ENCODE measurements around the gene MIPOL1.
"Not testable (repeated sequence)": the region's sequence is repeated elsewhere in the genome, so short reads cannot be mapped to it uniquely, and the experiment has no call there.

The MIPOL1 gene

DNA sequence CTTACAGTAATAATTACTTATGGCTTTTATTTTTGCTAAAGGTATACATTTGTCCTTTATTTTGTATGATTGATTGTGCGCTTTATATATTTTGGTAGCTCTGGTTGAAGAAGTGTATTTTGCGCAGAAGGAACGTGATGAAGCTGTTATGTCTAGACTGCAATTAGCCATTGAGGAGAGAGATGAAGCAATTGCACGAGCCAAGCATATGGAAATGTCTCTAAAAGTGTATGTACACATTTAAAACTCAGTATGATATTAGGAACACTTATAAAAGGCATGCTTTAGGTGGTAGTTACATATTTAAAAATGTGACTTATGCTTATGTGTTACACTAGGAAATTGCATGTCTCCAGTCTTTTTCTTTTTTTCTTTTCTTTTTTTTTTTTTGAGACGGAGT, 87.5 kb downstream of the MIPOL1 start:
- DNase-seq (ENCODE audit: low read depth) = no peak

DNA sequence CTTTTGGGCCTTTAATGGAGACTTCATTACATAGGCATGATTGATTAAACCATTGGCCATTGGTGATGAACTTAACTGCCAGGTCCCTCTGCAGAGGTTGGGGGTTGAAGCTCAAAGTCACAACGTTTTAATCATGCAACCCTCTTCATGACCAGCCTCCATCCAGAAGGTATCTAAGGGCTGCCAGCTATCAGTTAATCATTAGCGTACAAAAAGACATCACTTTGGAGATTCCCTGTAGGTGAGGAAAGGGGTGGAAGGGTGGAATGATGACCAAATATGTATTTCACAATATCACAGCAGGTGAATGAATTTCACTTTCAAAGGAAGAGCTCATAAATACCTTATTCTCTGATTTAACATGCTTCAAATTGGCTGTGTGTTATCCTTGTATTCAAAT, 92.0 kb downstream of the MIPOL1 start:
- DNase-seq (ENCODE audit: low read depth) = no peak

DNA sequence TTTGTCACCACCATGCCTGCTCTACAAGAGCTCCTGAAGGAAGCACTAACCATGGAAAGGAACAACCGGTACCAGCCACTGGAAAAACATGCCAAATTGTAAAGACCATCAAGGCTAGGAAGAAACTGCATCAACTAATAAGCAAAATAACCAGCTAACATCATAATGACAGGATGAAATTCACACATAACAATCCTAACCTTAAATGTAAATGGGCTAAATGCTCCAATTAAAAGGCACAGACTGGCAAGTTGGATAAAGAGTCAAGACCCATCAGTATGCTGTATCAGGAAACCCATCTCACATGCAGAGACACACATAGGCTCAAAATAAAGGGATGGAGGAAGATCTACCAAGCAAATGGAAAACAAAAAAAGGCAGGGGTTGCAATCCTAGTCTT, 97.5 kb downstream of the MIPOL1 start:
- DNase-seq (ENCODE audit: low read depth) = not testable (repeated sequence)

DNA sequence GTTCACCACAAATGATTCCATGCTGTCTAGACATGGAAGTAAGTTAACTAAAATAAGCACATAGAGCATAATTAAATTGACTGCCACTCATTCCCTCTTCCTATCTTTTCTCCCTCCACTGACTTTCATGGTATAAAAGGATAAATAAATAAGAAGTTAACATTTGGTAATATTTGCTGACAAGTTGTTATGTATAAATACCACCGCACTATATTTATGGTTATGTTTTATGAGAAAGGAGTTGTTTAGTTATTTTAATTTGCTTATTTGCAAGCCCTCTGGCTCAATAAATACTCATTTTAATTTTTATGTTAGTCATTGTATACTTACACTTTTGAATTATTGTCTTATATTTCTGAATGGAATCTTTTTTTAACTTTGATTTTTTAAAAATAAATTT, 113.5 kb downstream of the MIPOL1 start:
- no peak for DNase-seq (ENCODE audit: low read depth)

DNA sequence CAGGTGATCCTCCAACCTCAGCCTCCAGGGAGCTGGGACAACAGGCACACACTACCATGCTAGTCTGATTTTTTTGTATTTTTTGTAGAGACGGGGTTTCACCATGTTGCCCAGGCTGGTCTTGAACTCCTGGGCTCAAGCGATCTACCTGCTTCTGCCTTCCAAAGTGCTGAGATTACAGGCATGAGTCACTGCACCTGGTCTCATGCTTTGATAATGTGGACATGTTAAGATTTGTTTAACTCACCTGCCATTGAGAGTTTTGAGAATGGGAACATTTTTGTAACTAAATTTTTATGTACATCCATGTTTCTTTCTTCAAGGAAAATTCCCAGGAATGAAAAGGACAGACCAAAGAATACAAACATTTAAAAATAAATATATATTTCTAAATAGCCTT, 121.2 kb downstream of the MIPOL1 start:
- no peak for DNase-seq (ENCODE audit: low read depth)

DNA sequence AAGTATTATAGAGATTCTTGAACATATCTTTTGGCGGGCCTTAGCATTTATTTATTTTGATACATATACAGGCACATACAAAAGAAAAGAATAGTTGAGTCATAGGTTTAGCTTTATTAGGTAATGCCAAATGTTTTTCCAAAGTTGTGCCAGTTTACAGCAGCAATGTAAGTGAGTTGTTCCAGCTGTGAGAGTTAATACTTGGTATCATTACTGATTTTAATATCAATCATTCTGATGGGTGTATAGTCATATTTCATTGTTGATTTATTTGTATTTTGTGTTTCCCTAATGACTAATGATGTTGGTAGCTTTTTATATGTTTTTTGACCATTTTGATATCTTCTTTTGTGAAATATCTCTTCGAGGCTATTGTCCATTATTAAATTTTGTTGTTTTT, 122.4 kb downstream of the MIPOL1 start:
- DNase-seq (ENCODE audit: low read depth) = no peak

DNA sequence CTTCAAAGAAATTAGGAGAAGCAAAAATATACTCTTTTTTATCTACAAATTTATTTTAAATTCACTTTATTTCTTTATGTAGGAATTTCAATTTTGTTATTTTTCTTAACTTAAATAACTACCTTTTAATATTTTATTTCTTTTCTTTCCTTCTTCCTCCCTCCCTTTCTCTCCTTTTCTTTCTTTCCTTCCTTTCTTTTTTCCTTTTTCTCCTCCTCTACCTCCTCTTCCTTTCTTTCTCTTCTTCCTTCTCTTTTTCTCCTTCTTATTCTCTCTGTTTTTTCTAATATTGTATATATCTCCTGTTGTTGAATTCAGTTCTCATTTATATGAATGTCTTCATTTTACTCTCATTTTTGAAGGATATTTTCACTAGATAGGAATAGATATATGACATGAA, 127.6 kb downstream of the MIPOL1 start:
- no peak for DNase-seq (ENCODE audit: low read depth)

DNA sequence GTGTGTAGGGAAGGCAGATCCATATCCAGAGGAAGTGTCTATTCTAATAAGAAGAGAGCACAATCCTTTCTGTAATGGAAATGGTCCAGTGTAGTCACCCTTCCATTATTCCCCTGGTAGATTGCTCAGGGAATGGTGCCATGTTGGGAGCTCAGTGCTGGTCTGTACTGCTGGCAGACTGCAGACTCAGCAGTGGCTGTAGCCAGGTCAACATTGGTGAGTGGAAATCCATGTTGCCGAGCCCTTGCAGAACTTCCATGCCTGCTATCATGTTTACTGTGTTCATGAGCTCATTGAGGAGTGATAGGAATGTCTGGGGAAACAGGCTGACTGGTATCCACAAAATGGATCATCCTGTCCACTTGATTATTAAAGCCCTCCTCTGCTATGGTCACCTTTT, 128.7 kb downstream of the MIPOL1 start:
- DNase-seq (ENCODE audit: low read depth) = no peak

DNA sequence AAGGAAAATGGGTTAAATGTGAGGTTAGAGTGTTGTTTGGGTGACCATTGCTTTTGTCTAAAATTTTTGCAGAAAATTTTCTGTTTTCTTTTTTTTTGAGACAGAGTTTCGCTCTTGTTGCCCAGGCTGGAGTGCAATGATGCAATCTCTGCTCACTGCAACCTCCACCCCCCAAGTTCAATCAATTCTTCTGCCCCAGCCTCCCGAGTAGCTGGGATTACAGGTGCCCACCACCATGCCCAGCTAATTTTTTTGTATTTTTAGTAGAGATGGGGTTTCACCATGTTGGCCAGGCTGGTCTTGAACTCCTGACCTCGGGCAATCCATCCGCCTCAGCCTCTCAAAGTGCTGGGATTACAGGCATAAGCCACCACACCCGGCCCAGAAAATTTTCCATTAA, 130.2 kb downstream of the MIPOL1 start:
- DNase-seq (ENCODE audit: low read depth) = not testable (repeated sequence)

DNA sequence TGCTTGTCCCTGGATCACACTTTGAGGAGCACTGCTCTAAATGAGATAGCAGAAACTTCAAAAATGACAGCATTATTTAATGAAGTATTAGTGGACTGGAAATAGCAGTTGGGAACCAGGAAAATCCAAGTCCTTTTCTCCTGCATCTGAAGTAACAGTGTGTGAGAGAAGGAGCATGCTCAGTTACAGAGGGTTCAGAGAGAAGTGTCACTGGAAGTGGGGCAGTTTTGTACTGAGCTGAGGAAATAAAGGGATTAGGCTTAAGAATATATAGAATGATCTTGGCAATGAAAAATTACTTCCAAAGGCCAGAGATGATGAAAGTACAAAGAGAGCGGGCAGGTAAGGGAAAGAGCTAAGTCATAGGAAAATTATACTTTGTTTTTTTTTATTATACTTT, 130.9 kb downstream of the MIPOL1 start:
- DNase-seq (ENCODE audit: low read depth) = no peak

DNA sequence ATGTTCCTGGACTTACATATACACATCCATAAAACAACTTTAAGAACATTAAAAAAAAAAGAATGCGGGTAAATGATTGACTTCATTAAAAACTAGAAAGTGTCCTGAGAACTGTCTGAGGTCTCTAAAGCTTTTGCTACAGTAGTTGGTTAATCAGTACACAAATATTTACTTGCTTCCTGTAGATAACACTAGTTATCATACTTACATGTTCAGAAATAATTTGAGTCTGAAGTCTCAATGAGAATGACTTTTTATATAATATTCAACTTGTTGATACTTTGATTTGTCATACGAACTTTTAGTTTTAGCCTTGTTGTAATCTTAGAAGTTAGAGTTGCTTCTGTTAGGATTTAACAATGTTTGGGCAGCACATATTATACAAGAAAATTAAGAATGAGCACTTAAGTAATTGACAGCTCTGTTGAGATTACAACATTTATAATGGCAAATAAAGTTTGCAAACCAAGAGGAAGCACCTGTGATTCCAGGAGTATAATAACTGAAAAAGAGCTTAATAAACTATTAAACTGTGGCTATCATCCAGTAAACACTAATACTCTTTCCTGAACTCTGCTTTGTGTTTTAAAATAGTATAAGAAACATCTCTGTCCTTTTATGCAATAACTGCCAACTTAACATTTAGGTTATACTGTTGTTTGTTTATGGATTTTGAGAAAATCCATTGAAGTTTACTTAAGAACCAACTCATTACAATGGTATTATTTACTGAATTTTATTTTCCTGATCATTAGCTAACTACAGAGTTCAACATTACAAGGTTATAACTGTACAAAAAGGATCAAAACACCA, 131.7 kb downstream of the MIPOL1 start:
- DNase-seq (ENCODE audit: low read depth) = no peak

DNA sequence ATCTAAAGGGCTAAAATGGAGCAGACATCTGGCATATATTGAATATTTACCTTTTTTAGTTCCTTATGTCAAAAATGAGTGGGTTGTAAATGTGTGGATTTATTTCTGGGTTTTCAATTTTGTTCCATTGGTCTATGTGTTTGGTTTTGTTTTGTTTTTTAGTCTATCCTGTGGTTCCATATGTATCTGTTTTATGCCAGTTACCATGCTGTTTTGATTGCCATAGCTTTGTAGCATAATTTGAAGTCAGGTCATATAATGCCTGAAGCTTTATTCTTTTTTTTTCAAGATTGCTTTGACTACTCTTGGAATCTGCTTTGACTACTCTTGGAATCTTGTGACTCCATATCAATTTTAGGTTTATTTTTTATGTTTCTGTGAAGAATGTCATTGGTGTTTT, 133.2 kb downstream of the MIPOL1 start:
- DNase-seq (ENCODE audit: low read depth) = no peak

DNA sequence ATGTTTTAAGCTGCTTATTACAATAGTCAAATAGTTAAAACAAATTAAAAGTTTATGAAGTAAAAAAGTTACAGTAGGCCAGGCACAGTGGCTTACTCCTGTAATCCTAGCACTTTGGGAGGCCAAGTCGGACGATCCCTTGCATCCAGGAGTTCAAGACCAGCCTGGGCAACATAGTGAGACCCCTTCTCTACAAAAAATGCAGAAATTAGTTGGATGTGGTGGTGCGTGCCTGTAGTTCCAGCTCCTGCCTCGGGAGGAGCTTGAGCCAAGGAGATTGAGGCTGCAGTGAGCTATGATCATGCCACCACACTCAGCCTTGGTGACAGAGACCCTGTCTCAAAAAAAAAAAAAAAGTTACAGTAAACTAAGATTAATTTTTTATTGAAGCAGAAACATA, 142.6 kb downstream of the MIPOL1 start:
- DNase-seq (ENCODE audit: low read depth) = no peak

DNA sequence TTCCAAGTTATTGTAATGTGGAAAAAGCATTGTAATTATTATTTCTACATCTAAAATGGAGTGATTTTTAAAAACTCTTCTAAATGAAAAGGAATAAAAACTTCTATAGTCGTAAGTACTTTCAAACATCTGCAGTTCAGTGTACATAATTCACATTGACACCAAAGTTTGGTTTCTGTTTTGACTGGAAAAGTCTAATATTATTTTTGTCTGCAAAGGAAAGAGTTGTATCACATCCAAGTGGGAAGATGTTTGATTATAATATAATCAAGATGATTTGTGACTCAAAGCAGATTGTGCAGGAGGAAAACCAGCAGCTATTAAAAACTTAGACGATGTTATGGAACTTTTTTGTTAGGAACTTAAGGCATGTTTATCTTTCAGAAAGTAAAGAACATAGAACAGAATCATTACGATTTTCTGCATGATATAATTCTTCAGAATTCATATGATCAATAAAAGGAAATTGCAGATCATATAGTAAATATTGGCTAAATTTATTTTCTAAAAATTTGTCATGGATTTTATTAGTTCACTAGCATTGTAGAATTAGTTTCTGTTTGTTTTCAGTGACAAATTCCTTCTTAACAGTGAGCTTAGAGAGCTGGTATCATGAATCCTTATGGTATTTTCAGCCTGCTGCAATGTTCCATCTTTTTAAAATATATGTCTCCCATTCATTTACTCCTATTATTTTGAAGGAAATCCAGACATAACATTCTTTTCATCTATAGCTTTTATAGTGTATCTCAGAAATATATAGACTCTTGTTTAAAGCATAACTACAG, 145.8 kb downstream of the MIPOL1 start:
- no peak for DNase-seq (ENCODE audit: low read depth)

DNA sequence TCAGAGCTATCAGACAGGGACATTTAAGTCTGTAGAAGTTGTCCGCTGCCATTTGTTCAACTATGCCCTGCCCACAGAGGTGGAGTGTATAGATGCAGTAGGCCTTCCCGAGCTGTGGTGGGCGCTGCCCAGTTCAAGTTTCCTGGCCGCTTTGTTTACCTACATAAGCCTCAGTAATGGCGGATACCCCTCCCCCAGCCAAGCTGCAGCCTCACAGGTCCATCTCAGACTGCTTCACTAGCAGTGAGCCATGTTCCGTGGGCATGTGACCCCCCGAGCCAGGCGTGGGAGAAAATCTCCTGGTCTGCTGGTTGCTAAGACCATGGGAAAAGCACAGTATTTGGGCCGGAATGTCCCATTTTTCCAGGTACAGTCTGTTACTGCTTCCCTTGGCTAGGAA, 165.9 kb downstream of the MIPOL1 start:
- no peak for DNase-seq (ENCODE audit: low read depth)

DNA sequence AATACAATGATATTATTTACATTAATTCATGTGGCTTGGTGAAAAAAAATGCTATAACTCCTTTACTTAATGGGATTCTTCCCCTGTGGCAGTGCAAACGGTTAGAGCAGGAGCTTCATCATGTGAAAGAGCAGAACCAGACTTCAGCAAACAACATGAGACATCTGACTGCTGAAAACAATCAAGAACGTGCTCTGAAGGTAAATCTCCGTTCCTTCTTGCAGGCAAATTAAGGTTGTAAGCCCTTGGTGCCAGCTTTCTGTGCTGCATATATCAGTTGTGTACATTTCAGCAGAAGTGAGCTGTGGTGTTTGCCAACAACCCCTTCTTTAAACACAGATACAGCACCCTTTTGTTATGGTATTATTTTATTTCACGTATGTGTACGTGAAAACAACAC, 171.7 kb downstream of the MIPOL1 start:
- no peak for DNase-seq (ENCODE audit: low read depth)

DNA sequence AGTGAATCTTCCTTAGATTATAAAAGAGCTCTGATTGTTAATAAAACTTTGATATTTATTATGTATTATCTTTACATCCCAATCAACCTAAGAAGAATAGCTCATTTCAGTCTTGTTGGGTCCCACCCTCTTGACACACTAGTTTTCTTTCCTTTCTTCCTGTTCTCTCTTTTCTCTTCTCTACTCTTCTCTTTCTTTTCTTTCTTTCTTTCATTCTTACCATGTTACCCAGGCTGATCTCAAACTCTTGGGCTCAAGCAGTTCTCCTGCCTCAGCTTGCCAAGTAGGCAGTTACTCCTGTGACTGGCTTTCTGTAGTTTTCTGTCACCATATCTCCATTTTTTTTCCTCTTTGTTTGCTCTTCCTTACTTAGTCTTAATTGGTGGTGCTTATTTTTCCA, 177.8 kb downstream of the MIPOL1 start:
- DNase-seq (ENCODE audit: low read depth) = no peak

DNA sequence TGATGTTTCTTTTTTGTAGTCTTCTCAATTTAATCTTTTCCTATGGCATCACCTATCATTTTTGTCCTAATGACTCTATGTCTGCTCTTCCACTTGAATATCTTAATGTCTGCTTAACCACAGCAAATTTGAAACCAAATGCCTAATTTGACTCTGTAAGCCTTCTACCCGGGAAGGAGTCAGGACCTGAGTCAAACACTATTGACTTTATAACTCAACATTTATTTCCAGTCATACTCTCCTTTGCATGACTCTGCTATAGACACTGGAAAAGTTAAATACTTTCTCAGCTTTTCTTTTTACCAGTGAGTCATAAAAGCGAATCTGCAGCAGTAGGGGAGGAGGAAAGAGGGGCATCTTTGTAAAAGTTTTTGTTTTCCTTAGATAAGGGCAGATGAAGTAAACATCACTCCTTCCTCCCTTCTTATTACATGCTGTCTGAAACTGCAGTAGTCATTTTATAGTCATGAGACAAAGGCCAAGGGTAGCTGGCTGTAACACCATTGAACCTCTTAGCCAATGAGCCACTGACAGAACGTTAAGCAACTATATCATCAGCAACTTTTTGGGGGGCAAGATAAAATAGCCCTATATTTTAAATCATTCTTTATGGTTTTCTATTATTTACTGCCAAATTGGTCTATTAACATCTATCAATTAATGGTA, 179.3 kb downstream of the MIPOL1 start:
- DNase-seq (ENCODE audit: low read depth) = no peak

DNA sequence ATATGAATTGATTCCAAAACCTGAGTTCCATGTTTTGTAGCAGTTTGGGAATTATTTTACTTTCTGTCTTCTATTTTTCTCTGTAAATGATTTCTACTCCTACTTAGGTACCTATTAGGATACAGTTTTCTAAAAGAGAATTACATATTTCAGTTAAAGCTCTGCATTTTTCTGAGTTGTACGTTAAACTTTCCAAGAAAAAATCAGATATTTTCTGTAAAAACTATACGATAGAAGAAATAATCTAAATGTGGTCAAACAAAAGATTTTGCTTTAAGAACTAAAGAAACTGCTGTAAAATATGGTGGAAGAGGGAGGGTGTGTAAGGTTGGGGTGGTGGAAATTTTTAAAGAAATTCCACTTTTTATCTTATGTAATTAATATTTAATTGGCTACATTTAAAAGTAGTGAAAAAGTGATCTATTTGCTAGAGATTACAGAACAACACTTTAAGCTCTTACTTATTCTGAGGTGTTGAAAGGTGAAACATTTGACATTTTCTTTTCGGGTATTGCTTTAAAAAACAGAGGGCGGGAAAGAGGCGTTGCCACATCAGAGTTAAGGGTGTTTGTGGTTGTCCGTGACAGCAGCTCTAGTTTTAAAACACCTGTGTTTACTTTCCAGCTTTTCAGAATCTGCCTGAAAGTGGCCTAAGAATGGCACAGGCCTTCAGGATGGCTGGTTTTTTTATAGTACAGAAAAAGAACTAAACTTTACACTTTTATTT, 187.3 kb downstream of the MIPOL1 start:
- DNase-seq (ENCODE audit: low read depth) = no peak

DNA sequence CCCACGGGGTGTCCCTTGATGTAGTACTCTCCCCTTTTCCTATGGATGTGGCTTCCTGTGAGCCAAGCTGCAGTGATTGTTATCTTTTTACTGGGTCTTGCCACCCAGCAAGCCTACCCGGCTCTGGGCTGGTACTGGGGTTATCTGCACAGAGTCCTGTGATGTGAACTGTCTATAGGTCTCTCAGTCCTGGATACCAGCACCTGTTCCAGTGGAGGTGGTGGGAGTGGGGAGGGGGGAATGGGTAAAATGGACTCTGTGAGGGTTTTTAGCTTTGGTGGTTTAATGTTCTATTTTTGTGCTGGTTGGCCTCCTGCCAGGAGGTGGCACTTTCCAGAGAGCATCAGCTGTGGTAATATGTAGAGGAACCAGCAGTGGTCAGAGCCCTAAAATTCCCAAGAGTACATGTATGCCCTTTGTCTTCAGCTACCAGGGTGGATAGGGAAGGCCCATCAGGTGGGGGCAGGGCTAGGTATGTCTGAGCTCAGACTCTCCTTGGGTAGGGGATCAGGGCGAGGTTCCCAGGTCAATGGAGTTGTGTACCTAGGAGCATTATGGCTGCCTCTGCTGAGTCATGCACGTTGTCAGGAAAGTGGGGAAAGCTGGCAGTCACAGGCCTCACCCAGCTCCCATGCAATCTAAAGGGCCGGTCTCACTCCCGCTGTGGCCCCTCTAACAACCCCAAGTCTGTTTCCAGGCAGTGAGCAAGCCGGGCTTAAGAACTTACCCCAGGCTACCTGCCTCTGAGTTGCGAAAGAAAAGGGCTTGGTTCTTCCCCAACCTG, 199.6 kb downstream of the MIPOL1 start:
- DNase-seq (ENCODE audit: low read depth) = not testable (repeated sequence)

DNA sequence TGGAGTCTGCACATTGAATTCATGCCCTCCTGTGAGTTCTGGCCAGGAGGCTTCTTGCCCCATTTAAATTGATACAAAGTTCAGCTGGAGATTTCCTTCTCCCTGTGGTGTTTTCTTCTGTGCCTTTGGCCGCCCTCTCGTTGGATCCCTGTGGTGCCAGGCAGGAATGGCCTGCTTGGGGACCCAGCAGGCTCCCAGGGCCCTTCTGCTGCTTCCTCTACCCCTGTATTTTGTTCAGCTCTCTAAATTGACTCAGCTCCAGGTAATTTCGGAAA, 200.1 kb downstream of the MIPOL1 start:
- DNase-seq (ENCODE audit: low read depth) = no peak

DNA sequence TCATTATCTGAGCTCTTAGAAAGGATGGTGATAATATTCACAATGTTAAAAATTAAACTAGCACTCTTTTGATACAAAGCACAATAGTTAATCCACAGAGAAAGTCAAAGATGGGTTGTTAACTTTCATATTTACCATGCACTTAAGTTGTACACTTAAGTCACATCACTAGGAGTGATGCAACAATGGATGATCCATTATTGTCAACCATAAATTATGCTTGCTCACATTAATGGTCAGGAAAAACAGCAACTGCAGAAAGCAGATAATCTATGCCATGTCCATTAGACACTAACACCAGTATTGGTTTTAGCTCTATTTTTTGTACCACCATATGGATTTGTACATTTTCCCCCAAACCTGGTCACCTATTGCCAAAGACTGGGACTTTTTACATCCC, 201.8 kb downstream of the MIPOL1 start:
- DNase-seq (ENCODE audit: low read depth) = no peak
